SH-SY5Y (cell line): ENCODE results near the gene TNFSF11.

Experiments
- GATA2 ChIP-seq: IDR thresholded peaks from 2 replicates; pipeline ENCODE4 v1.6.1; 2011; ENCODE audit warnings: mild to moderate bottlenecking, low read depth, low read length
- GATA3 ChIP-seq: IDR thresholded peaks from 2 replicates; pipeline ENCODE4 v1.6.1; 2011; ENCODE audit warnings: low read depth, mild to moderate bottlenecking, low read length, moderate library complexity

Gene TNFSF11

DNA sequence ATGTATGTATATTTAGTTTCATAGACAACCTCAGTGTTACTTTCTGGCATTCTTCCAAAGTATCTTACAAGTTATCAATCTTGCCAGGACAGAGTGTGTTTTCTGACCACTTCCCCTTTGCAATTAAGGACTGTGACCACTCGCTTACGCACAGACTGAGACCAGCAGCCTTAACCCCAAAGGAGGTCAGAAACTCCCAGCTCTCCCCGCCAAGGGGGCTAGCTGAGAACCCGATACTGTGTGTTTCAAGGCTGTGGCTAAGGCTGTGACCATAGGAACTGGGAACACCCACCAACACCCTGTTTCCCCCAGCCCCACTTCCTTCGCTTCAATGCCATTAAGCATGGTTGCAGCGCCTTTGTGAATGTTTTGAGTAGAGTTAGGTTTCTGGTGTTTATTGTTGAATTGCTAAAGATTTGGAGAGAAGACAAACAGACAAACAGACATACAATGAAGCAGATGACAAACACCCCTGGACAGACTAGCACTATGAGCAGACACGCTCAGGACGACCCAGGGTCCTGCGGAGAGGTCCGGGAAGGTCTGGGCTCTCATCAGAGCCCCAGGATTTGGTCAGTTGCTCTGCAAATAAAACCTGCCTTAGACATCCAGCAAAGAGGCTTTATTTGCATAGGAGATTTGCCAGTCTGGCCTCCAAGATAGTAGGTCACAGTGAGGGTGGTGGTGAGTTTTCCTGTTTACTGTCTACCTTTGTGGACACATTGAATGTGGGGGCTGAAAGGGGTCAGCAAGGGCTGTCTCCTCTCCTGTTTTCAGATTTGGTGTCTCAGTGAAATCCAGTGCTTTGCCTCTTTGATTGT lies 25.0 kb upstream of the TNFSF11 start:
- no peak for TF ChIP-seq GATA2
- TF ChIP-seq GATA3: no peak

DNA sequence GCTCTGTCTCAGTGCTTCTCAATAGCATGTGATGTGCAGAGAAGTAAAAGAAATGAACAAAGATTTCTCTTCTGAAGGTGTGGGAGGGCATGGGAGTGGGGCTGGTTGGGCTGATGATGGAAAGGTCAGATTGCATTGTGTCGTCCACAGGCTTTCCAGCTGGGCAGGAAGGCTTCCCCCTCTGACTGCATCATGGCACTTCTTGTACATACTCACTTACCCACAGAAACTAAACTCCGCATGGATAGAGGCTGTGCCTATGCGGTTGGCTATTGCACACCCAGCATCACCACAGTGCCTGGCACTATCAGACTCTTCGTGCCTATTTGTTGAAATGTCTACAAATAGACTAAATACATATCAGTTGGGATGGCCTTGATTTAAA lies 24.4 kb upstream of the TNFSF11 start:
- TF ChIP-seq GATA2: no peak
- no peak for TF ChIP-seq GATA3

DNA sequence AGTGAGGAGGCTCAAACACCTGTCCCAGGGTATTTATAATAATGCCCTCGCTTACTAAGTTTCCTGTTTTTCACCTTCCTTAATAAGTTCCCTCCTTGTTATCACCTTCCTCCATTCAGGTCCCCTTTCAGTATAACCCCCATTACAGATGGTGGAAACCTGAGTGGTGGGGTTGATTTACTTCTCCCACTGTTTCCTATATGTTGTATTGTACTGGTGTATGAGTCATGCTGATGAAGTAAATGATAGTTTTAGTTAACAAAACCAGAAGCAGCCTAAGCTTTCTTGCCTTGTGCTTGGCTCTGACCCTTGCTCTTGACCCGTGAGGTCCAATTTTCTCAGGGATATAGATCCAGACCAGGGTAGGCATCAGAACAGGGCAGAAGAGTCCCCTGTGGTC lies 22.3 kb upstream of the TNFSF11 start:
- TF ChIP-seq GATA2: no peak
- TF ChIP-seq GATA3: no peak

DNA sequence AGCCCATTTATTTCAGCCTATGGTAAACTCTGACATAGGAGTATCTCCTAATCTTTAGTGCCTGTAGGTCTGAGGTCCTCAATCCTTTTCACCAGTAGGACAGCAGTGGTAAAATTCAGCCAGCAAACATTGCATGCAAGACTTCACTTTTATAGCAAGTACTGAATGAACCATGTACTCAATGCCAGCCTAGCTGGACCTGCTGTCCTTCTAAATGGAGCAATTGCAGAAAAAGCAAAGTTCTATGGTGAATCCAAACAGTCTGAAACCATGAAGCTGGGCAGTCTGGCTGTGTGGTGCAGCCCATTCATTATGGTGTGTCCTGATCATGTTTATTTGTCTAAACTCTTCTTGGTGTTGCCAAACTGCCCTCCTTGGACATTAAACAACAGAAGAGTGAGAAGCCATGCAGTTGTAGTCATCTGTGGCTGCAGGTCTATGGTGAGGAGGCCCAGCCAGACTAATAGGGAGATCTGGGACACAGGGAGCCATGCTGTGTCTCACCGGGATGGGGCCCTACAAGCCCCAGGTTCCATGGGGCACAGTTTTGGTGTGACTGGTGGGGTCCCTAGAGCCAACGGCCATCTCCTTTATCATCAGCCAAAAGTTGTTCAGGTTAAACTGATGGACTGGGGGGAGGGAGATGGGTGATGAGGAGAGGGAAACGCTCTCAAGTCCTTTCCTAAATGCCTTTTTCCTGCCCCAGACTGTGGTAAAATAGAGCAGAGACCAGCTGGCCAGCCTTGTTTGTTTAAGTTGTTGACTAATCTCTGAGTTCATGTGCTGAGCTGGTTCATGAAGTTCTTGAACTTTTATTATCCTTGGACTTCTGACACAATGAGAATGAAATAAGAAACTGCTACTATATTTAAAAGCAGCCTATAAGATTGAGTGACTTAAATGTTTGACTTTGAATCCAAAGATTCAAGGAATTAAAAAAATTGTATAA lies 20.6 kb upstream of the TNFSF11 start:
- no peak for TF ChIP-seq GATA2
- no peak for TF ChIP-seq GATA3

DNA sequence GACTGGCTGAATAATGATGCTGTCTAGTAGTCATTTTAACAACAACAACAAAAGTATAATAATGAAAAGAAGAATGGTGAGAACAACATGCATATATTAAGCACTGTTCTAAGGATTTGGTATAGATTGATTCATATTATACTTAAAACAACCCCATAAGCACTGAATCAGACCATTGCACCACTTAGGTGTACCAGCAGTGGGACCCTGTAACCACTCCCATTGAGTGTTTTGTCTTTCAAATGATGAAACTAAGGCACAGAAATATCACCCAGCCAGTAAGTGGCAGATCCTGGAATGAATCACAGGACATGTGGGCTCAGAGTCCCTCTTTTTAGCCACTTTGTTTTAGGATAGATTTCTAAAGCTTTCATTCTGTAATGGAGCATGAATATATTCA lies 14.9 kb upstream of the TNFSF11 start:
- TF ChIP-seq GATA3: no peak
- TF ChIP-seq GATA2: no peak

DNA sequence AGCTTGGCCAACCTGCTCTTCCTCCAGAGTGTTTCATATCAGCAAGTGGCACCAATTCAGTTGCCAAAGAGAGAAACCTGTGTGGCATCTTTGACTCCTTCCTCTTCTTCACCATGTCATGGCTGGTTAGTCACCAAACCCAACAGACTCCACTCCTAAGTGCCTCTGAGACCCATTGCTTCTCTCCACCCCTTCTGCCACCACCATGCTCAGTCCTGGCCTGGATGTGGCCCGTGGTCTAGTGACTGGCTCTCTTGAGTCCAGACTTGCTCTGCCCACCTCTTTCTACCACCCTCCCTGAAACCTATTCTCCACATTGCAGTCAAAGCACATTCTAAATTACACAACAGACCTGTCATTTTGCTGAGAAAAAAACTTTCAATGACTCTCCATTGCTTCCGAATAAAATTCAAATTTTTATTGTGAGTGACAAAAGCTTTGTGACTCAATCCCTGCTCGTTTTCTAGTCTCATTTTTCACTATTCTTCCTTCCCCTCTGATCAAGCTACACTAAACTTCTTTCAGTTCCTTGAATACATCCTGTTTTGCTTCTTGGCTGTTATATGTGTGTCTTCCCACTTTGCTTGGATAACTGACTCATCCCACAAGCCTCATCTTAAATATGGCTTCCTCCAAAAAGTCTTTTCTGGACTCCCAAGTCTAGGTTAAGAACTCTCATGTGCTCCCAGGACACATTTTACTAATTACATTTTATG lies 12.0 kb upstream of the TNFSF11 start:
- TF ChIP-seq GATA3 (no peak), GATA2 (no peak)

DNA sequence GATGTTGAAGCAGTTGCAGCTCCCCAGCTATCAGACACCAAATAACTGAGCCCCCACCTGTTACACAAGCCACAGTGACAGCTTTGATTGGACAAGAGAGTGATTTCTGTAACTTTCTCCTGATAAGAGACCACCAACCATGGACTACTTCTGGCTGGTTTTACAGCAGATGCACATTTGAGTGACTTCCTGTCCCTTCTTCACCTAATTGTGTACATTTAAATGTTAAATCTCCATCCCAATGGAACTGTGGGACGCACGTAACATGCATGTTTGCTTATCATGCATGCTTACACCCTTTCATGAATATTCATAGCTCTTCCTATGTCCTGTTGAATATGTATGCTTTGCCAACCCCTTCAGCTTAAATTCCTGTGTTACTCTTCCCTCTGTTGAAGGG lies 6.0 kb upstream of the TNFSF11 start:
- TF ChIP-seq GATA2 (no peak), GATA3 (no peak)

DNA sequence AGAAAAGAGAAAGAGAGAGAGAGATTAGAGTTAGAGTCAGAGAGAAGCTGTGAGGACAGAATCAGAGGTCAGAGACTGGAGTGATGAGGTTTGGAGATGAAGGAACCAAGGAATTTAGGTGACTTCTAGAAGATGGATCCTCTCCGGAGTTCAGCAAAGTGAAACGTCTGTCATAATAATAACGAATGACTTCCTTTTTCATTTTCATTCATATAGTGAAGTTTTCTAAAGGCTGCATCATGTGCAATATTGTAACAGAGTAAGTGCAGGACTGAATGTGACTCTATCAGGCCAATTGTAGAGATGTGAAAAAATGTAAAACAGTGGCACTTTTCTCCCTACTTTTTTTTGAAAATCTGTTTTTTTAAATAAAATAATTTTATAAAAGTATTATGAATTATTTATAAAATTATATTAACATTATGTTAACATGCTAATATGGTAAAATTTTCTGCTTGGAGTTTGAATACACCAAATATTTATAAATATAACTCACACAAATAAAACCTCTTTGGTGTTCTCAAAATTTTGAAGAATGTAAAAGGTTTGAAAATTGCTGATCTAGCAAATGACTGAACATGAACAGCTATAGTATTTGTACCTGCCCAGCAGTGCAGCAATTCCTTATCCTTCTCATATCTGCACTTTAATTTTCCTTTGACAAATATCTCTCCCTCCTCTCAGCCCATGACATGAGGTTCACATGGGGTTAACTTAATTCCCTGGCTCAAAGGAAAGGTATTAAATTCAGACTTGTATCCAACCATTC lies 4.2 kb upstream of the TNFSF11 start:
- no peak for TF ChIP-seq GATA2
- no peak for TF ChIP-seq GATA3

DNA sequence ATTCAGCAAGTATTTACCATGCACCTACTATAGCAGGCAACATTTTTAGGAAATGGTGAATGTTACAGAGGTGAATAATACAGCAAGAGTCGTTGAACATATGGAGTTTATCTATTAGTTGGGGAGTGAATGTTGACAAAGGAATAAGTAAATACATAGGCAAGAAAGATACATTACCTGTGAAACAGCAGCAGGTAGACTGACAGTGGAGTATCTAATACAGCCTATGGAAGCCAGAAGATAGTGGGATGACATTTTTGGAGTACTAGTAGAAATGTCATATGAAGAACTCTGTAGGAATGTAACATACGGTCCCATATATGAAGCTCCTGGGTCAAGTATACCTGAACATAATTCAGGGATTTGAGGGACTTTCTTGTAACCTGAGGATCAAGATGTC lies 2.1 kb upstream of the TNFSF11 start:
- TF ChIP-seq GATA3 (no peak), GATA2 (no peak)

DNA sequence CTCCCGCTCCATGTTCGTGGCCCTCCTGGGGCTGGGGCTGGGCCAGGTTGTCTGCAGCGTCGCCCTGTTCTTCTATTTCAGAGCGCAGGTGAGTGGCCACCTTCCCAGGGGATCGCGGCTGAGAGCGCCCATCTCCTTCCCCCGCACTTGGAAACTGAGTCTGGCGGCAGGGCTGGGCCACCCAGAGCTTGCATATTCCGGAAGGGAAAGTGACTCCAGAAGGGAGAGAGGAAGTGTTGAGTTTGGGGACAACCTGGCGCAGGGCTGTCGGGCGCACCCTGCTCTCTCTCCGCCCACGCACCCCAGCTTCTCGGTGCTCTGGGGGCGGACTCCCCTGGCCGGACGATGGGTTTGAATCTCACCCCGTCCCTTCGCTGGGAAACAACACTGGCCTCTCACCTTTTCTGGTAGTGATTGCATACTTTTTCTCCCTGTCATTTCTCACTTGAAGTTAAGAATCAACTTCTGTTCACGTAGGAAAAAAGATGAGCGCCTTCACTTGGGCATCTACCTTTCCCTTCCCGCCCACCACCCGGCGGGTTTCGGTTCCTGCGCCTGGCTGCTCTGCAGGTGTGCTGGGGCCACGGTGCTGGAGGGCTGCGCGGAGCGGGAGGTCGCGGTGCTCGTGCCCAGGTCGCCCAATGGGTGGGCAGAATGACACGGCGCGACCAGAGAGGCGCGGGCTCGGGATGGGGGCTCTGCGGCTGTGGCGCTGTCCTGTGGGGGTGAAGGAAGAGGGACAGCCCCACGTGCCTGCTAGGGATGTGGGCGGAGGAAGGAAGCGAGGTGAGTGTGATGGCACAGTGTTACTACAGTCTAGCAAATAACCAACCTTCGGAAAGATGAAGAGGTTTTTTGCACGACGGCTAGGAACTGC lies 721 bp downstream of the TNFSF11 start:
- TF ChIP-seq GATA2: no peak
- TF ChIP-seq GATA3: no peak

DNA sequence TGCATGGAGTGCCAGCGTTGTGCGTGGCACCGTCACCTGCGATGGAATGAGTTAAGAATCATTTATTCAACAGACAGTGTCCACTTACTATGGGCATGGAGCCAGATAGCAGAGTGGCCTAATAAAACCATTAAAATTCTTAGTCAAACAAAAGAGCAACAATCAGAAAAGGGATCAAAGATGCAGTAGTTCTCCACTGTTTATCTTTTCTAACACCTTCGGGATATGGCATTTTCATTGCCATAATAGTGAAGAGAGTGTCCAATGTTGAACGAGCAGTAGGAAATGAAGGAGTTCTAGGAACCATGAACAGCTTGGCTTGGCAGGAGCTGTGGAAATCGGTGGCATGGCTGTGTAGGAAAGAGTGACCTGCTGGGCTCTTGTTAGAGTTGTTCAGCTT lies 2.0 kb downstream of the TNFSF11 start:
- TF ChIP-seq GATA2 (no peak), GATA3 (no peak)

DNA sequence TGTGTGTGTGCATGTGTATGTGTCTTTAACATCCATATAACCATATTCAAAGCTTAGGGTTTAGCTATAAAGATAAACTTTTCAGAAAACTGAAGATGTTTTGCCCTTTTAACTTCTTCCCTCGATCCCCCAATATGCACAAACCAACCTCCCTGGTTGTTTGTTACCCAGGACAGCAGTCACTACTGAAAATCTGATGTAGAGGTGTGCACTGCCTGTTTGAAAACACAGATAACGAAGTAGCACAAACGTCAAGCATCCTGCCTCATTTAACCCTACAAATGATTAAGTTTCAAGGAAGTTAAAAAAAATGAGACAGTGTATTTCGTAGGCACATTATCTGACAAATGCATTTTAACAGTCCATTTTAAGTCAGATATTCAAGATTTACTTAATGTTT lies 3.6 kb downstream of the TNFSF11 start:
- TF ChIP-seq GATA2 (no peak), GATA3 (no peak)

DNA sequence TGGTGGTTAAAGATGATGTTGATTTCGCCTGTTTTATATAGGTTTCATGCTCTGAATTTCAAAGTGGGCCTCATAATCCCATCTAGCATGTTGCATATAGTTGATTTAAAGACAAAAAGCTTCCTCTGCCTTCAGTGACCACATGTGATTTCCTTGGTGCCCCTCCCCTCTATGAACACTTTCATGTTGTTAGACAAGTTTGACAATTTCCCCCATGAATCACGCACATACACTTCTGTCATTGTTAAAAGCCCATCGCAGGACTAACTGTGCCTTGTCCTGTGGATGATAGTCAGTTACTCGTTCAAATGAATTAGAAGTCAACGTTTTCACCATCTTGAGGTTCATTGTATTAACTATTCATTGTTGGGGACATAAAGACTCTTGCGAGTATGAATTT lies 6.7 kb downstream of the TNFSF11 start:
- TF ChIP-seq GATA3 (no peak), GATA2 (no peak)

DNA sequence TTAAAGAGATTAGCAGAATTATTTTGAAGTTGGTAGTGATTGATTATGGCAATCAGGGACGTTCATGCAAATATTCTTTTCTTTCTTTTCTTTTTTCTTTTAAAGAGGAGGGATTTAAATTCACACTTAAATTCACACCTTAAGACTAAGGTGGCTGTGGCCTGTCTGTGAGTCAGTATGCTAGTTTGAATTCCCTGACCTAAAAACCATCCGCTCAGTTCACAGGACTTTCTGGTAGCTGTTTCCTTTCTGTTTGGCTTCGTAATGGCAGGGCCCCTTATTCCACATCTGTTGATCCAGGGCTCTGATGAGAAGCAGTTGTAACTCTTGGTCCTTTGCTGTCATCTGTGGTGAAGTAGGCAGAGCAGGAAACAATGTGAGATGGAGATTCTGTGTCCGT lies 7.5 kb downstream of the TNFSF11 start:
- TF ChIP-seq GATA2: no peak
- TF ChIP-seq GATA3: no peak
